ENCODE measurements around the gene PDCD4. TPM values are rescaled to one million over a fixed set of nuclear protein-coding genes. Genes with fewer than 3 reads are reported as not detected.

Gene PDCD4
- total and polyA plus RNA-seq, 4 donors = 14.7 to 94.4 (median 25.1) TPM

GRCh38 chr10:110936757-110937156 lies 65.0 kb downstream of the PDCD4 start:
- Histone ChIP-seq H3K36me3 (ENCODE audit: control insufficient read depth in 4 of 4, insufficient read depth in 3 of 4, low read depth in 1 of 4, low read length in 3 of 4) (no peaks in the 10 kb centered on the region), H3K27me3 (ENCODE audit: control insufficient read depth in 4 of 4, insufficient read depth in 4 of 4, low read length in 3 of 4) (no peaks in the 10 kb centered on the region), H3K27ac (ENCODE audit: low read depth in 1 of 2, low read length in 2 of 2) (no peak overlapping the region), H3K9me3 (ENCODE audit: control insufficient read depth in 4 of 4, low read length in 3 of 4) (no peaks in the 10 kb centered on the region), H3K4me1 (ENCODE audit: control insufficient read depth in 4 of 4, insufficient read depth in 4 of 4, low read length in 3 of 4) (no peaks in the 10 kb centered on the region), H3K4me3 (ENCODE audit: low read depth in 1 of 3, low read length in 3 of 3) (no peak overlapping the region), H3K9ac (ENCODE audit: low read depth in 1 of 2, low read length in 2 of 2) (no peak overlapping the region)
- WGBS = 98% methylated on average over 18 of the region's 18 CpGs
- TF ChIP-seq NR2F2 (IDR thresholded peaks at IDR 0.05) (no peak), ZBTB33 (IDR thresholded peaks at IDR 0.05) (no peak), SP1 (IDR thresholded peaks at IDR 0.05) (no peak), JUND (IDR thresholded peaks at IDR 0.05) (no peak), RAD21 (IDR thresholded peaks at IDR 0.05) (no peak), FOXA2 (IDR thresholded peaks at IDR 0.05) (no peak), HNF4G (IDR thresholded peaks at IDR 0.05) (no peak), REST (IDR thresholded peaks at IDR 0.05) (no peak), FOXA1 (IDR thresholded peaks at IDR 0.05) (no peak), RXRA (IDR thresholded peaks at IDR 0.05) (no peak), YY1 (IDR thresholded peaks at IDR 0.05) (no peak), GABPA (IDR thresholded peaks at IDR 0.05 in 1 of 2, conservative IDR thresholded peaks at IDR 0.05 in 1 of 2) (no peak), HNF4A (conservative IDR thresholded peaks at IDR 0.05) (no peak), EGR1 (IDR thresholded peaks at IDR 0.05; ENCODE audit: low read depth in 2 of 2) (no peak), TAF1 (conservative IDR thresholded peaks at IDR 0.05) (no peak)
- TF ChIP-seq, protein P1, sequence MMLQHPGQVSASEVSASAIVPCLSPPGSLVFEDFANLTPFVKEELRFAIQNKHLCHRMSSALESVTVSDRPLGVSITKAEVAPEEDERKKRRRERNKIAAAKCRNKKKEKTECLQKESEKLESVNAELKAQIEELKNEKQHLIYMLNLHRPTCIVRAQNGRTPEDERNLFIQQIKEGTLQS (IDR thresholded peaks at IDR 0.05) = no peak
- TF ChIP-seq, protein P2, sequence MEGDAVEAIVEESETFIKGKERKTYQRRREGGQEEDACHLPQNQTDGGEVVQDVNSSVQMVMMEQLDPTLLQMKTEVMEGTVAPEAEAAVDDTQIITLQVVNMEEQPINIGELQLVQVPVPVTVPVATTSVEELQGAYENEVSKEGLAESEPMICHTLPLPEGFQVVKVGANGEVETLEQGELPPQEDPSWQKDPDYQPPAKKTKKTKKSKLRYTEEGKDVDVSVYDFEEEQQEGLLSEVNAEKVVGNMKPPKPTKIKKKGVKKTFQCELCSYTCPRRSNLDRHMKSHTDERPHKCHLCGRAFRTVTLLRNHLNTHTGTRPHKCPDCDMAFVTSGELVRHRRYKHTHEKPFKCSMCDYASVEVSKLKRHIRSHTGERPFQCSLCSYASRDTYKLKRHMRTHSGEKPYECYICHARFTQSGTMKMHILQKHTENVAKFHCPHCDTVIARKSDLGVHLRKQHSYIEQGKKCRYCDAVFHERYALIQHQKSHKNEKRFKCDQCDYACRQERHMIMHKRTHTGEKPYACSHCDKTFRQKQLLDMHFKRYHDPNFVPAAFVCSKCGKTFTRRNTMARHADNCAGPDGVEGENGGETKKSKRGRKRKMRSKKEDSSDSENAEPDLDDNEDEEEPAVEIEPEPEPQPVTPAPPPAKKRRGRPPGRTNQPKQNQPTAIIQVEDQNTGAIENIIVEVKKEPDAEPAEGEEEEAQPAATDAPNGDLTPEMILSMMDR (IDR thresholded peaks at IDR 0.05; ENCODE audit: low read depth, low read length, missing input control) = no peak
- TF ChIP-seq, protein P3, sequence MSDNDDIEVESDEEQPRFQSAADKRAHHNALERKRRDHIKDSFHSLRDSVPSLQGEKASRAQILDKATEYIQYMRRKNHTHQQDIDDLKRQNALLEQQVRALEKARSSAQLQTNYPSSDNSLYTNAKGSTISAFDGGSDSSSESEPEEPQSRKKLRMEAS (IDR thresholded peaks at IDR 0.05) = no peak
- DNase-seq (ENCODE audit: low spot score) = no peak

All from liver (tissue), 9 donors.